NCI-H345 (cell line): ENCODE data around the gene TRPM2.
"Not testable (repeated sequence)": the region's sequence is repeated elsewhere in the genome, so short reads cannot be mapped to it uniquely, and the experiment has no call there.

Source experiments
- DNase-seq: peaks from one replicate; lab custom pipeline; 2025; lab: John Stamatoyannopoulos, UW

Gene TRPM2

DNA sequence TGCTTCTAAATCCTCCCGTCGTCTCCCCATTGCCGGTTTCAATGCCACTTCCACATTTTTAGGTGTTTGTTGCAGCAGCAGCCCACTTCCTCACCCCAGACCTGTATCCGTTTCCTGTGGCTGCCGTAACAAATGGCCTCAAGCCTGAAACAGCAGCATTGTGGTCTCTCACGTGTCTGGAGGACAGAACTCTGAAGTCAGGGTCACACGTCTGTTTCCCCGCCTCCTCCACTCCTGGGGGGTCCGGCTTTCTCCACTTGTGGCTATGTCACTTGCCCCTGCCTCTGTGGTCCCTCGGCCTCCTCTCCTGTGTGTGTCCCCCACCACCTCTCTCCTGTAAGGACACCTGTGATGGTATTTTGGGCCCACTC is 21.8 kb downstream of the TRPM2 start:
- DNase-seq = no peak

DNA sequence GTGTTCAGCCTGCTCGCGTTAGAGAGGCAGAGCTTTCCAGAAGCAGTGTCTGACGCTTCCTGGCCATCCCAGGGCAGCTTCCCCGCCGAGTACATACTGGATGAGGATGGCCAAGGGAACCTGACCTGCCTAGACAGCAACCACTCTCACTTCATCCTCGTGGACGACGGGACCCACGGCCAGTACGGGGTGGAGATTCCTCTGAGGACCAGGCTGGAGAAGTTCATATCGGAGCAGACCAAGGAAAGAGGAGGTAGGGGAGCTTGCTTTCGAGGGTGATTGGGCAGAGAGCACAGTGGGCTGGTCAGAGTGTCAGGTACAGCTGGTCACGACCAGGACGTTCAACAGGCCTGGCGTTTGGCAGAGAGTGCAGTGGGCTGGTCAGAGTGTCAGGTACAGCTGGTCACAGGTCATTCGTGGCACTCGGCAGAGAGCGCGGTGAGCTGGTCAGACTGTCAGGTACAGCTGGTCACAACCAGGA is 22.4 kb downstream of the TRPM2 start:
- no peak for DNase-seq

DNA sequence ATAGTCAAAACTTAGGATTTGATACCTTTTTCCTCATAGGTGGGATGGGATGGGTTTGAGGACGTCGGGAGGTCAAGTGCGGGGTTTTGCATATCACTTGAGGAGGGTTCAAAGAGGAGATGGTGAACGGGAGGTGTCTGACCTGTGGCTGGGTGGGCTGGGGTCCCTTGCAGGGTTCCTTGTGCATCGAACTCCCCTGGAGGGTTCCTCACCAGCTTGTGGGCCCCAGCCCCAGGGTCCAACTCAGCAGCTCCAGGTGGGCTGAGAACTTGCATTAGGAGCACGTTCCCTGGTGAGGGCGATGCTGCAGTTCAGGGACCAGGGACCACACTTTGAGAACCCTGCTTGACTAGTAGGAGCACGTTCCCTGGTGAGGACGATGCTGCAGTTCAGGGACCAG is 23.2 kb downstream of the TRPM2 start:
- DNase-seq = no peak

DNA sequence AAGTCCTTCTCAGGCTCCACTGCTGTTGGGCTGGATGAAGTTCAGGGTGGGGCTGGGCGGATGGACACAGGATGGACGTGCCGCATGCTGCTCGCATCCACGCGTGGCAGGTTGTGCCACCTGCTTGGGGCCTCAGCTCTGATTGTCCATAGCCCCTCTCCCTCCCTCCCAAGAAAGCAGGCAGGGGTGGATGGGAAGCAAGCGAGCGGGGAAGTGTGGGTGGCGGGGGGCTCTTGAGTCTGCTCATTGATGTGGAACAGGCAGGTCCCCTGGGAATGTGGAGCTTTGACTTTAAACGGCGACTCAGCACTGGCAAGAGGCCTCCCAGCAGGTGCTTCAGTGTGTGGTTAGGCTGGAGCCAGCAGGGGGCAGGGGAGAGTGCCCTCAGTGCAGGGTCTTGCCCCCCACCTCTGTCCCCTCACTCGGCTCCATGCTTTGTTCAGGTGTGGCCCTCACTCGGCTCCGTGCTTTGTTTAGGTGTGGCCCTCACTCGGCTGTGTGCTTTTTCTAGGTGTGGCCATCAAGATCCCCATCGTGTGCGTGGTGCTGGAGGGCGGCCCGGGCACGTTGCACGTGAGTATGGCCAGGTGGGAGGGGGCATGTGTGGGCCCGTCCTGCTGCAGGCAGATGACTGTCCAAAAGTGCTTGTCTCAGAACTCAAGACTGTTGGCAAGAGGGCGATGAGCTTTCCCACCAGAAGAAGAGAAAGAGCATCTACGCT is 23.9 kb downstream of the TRPM2 start:
- DNase-seq = peak; percentile 74

DNA sequence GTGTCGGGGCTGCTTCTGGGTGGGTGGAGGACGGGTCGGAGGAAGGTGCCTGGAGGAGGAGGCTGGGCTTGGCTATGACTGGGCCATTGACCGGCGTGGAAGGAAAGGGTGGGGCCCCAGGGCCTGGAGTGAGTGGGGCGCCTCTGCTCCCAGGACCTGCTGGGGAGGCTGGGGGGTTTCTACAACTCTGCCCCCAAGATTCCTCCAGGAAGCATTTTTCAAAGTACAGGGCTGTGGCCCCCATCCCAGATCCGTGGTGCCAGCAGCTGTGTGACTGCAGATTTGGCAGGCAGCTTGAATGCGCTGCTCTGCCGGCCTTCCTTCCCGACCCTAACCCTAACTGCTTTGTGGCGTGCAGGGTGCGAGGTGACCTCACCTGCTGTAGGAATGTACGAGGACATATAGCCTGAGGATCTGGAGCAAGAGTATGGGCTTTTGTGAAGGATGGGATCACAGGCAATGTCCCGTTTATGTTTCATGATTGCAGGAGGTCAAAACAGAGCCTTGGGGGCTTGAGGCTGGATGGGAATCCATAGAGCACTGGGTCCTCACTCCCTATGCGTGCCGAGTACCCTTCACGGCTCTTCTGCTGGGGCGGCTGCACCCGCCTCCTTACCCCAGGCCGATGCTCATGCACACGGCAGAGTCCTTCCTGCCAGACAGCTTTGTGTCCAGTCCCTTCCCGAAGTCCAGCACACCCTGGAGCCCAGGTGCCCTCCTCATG is 24.7 kb downstream of the TRPM2 start:
- no peak for DNase-seq

DNA sequence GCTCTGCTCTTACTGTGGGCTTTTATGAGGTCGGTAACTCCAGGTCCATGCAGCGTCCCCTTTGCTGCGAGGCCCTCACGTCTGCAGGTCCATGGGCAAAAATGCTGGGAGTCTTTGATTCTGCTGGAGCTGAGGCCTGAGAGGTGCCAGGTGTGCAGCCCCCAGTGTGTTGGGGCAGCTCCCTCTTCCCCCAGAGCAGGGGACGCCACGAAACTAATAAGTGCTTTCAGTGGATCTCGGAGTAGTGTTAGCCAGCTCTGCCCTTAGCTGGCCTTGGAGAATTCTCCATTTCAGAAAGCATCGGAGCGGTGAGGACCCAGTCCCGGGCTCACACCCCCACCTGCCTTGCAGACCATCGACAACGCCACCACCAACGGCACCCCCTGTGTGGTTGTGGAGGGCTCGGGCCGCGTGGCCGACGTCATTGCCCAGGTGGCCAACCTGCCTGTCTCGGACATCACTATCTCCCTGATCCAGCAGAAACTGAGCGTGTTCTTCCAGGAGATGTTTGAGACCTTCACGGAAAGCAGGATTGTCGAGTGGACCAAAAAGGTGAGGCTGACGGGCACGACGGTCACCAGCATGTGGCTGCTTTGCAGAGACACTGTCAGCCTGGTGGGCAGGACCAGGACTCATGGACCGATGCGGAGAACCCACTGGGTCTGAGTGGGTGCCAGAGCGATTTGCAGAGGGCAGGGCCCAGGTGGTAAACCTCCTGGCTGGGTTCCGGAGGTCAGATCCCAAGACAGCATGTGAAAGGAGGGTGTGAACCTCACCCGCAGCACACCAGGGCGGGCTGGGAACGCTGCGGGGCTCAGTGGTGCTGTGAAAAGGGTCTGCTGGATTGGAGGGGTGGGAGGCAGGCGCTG is 25.5 kb downstream of the TRPM2 start:
- DNase-seq = no peak

DNA sequence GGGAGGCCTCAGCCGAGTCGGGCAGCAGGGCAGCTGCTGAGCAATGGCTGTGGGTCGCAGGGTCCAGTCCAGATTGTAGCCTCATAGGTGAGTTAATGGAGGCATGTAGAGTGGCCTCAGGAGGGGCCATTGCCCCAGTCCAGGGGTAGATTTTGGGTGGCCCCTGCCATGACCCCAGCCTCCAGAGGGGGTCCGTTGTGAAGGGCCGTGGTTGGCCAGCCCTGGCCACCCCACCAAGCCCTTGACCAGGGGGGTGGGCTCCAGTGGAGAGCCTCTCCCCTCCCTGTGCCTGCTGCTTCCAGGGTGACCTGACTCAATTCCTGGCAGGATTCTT is 26.1 kb downstream of the TRPM2 start:
- DNase-seq = no peak

DNA sequence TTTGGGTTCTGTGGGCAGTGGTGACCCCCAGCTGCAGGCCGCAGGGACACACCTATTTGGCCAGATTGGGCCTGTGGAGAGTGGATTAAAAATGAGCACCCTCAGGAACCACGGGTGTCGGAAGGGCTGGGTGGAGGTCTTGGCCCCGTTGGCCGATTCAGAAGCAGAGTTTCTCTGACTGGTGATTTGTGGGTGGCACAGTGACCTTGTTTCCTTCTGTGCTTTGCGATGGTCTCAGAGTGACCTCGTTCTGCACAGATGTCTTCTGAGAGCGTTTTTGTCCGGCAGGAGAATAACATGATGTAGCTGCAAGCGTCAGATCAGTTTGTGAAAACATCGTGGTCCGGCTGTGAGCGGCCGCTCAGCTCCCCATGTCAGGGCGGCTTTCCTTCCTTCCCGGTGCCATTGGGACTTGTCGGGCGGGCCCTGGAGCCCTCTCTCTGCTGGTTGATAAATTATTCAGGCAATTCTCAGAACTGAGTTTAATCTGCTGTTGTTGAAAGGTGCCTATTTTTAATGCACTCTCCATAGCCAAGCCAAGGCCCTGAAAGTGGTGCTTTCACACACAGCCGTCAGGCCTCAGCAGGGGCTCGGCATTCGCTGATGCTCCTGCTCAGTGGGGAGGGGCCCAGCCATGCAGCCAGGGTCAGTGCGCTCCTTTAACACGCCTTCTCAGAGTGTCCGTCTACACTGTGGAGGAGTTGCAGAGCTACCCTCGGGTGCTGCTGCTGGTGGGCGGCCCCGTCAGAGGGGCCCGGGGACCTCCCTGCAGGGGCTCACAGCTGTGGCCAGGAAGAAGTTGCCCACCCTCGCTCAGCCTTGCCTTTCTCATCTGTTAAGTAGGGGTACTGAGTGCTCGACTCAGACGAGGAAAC is 26.8 kb downstream of the TRPM2 start:
- no peak for DNase-seq

DNA sequence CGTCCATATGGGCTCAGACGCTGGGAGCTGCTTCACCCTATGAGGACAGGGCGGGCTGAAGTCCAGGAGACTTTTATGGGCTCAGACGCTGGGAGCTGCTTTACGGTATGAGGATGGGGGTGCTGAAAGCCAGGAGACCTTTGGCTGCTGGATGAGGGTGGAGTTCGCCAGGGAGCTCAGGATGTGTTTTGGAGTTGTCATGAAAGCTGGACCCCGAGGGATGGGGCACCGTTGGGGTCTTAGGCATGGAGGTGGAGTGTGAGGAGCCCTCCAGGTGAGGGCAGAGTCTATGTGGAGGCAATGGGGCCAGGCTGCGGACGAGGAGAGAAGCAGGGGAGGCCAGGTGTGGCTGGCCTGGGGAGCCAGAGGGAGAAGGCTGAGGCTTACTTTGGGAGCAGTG is 27.5 kb downstream of the TRPM2 start:
- DNase-seq = no peak

DNA sequence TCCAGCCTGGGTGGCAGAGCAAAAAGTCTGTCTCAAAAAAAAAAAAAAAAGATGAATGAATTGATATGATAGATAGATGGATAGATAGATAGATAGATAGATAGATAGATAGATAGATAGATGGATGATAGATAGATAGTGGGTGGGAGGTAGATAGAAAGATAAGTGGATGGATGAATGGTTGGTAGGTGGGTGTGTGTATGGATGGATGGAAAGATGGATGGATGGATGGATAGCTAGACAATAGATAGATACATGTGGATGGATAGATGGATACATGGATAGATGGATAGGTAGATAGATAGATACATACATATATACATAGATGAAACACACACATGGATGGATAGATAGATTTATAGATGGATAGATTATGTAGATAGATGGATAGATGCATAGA is 28.5 kb downstream of the TRPM2 start:
- DNase-seq = no peak

DNA sequence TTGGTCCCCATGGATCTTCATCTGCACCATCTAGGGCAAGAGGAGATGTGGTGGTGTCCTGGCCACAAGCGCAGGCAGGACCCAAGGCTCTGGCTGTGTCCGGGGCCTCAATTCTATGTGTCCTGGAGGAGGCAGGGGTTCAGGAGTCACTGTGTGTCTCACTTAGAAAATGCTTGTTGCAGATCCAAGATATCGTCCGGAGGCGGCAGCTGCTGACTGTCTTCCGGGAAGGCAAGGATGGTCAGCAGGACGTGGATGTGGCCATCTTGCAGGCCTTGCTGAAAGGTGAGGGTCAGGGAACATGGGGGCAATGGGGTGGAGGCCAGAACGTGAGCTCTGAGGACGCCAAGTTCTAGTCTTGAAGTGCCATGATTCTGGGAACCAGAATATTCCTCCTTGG is 29.1 kb downstream of the TRPM2 start:
- DNase-seq = no peak

DNA sequence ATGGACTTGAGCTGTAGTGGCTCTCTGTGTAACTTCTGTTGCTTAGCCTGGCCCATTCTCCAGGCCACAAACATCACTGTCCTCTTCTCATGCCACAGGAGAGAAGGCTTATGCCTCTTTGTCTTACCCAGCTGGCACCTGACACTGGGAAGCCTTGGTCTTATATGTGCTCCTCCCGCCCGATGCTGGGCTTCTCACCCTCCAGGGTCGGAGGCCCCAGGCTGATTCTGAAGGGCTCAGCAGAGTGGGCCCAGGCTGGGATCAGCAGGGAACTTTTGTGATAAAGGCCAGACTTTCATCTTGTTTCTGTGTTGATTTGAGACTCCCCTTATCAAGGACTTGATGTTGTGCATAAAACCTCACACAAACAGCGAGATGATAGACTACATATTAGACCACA is 29.8 kb downstream of the TRPM2 start:
- no peak for DNase-seq

DNA sequence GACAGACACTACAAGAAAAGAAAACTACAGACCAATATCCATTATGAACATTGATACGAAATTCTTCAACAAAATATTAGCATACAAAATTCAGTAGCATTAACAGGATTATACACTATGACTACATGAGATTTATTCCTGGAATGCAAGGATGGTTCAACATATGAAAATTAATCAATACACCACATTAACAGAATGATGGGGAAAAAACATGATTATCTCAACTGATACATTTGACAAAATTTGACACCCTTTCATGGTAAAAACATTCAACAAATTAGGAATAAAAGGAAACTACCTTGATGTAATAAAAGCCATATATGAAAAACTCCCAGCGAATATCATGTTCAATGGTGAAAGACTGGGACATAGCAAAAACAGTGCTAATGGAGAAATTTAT is 31.5 kb downstream of the TRPM2 start:
- DNase-seq = no peak

DNA sequence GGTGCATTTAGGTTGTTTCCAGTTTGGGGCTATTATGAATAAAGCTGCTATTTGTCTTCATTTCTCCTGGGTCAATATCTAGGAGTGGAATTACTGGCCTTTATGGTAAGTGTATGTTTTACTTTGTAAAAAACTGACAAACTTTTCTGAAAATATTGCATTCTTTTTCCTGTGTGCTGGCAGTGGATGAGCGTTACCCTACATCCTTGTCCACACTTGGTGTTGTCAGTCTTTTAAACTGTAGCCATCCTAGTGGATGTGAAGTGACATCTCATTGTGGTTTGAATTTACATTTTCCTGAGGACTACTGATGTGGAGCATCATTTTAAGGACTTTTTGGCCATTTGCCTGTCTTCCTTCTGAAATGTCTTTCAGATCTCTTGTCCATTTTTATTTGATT is 35.9 kb downstream of the TRPM2 start:
- no peak for DNase-seq

DNA sequence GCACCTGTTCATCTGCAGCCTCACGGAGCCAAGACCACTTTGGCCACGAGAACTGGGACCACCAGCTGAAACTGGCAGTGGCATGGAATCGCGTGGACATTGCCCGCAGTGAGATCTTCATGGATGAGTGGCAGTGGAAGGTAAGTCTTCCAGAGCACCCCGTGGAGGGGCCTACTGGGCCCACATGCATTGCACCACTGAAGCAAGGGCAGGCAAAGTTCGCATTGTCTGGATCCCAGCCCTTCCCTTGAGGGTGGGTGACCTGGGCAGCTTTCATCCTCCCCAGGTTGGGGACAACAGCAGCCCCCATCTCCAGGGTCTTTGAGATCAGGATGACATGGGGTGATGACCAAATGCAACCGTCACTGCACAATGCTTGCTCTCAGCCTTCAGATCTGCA is 37.5 kb downstream of the TRPM2 start:
- DNase-seq = no peak

DNA sequence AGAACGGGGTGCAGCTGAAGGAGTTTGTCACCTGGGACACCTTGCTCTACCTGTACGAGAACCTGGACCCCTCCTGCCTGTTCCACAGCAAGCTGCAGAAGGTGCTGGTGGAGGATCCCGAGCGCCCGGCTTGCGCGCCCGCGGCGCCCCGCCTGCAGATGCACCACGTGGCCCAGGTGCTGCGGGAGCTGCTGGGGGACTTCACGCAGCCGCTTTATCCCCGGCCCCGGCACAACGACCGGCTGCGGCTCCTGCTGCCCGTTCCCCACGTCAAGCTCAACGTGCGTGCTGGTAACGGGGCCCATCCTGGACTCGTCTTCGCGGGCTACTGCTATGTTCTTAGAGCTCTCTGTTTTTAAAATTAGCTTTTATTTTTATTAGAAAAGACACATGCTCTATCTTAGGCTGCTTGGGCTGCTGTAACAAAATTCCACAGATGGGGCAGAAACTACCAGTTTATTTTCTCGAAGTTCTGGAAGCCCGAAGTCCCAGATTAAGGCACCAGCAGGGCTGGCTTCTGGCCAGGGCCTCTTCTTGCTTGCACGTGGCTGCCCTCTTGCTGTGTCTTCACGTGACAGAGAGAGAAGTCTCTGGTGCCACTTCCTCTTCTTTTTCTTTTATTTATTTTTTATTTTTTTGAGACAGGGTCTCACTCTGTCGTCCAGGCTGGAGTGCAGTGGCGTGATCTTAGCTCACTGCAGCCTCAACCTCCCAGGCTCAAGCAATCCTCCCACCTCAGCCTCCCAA is 38.1 kb downstream of the TRPM2 start:
- DNase-seq = no peak

DNA sequence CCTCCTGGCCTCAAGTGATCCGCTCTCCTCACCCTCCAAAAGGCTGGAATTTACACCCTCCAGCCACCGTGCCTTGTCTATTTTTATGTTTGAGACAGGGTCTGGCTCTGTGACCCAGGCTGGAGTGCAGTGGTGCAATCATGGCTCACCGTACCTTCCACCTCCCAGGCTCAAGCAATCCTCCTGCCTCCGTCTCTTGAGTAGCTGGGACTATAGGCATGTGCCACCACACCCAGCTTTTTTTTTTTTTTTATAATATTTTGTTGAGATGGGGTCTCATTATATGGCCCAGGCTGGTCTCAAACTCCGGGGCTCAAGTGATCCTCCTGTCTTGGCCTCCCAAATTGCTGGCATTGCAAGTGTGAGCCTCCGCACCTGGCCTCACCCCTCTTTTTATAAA is 38.8 kb downstream of the TRPM2 start:
- no peak for DNase-seq

DNA sequence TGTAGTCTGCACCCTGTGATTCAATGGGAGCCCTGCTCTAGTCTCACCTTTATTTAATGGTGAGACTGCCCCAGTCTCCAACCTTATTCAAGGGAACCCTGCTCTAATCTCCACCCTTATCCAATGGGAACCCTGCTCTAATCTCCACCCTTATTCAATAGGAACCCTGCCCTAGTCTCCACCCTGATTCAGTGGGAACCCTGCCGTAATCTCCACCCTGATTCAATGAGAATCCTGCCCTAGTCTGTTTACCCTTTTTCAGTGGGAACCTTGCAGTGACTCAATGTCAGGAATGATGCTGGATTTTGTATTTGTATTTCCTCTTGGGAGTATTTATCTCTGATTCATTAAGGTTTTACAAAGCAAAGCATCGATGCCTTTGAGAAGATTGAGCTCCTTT is 39.5 kb downstream of the TRPM2 start:
- DNase-seq = no peak

DNA sequence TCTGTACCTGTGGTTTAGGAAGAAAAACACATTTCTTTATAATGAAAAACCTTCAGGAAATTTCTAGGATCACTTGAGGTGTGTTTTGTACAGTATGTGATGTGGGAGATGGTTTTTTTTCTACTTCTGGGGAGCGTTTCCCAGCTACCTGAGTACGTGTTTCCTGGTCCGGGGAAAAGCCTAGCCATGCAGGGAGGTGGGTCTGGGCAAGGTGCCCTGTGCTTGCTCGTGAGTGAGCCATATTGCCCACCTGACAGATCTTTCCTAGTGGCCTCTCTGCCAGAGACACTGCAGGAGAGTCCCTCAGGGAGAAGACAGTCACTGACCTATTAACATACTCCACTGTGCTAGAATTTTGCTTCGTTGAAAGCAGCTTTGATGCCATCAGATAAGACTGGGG is 41.3 kb downstream of the TRPM2 start:
- DNase-seq = no peak

DNA sequence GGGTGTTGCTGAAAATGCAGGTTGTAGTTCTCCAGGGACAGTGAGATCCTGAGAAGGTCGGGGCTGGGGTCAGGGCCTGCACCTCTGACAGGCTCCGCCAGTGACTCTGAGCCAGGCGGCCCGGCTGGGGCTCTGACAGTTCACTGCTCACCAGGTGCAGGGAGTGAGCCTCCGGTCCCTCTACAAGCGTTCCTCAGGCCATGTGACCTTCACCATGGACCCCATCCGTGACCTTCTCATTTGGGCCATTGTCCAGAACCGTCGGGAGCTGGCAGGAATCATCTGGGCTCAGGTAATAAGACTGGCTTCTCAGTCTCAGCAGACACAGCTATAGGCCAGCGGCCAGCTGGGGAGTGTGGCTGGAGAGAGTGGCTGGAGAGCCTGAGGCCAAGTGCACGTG is 41.8 kb downstream of the TRPM2 start:
- no peak for DNase-seq

DNA sequence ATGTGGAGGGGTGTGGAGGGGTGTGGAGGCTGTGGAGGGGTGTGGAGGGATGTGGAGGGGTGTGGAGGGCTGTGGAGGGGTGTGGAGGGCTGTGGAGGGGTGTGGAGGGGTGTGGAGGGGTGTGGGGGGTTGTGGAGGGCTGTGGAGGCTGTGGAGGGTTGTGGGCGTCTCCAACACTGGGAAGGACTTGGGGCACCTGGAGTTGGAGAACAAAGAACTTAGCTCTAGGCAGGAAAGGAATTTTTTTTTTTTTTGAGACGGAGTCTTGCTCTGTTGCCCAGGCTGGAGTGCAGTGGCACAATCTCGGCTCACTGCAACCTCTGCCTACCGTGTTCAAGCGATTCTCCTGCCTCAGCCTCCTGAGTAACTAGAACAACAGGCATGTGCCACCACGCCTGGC is 43.4 kb downstream of the TRPM2 start:
- not testable (repeated sequence) for DNase-seq
